RWPE2 (cell line): ENCODE measurements around the gene OR2V1.
"Not testable (repeated sequence)": the region's sequence is repeated elsewhere in the genome, so short reads cannot be mapped to it uniquely, and the experiment has no call there.

ENCODE experiments used
- ATAC-seq: fragments of 200-7000 bp; cut with Tn5 transposase; 3 replicates; pipeline ENCODE4 v1.9.1; 2021; ENCODE audit warnings: low read depth
- DNase-seq: peaks from one replicate; pipeline ENCODE4 v3.0.0-alpha.2; 2020; ENCODE audit warnings: low spot score
- H3K27ac ChIP-seq: fragments of 450-650 bp; 2 replicates; pipeline ENCODE4 v1.5.1; 2017; ENCODE audit warnings: mild to moderate bottlenecking; ENCODE audit not compliant: poor library complexity, severe bottlenecking
- H3K27me3 ChIP-seq: fragments of 250-450 bp; sonication (Bioruptor Pico); 2 replicates; pipeline ENCODE4 v1.5.1; 2021; ENCODE audit warnings: mild to moderate bottlenecking, moderate library complexity; ENCODE audit not compliant: insufficient read depth, poor library complexity, severe bottlenecking
- H3K36me3 ChIP-seq: fragments of 250-450 bp; sonication (Bioruptor Pico); 2 replicates; pipeline ENCODE4 v1.5.1; 2020; ENCODE audit warnings: low read depth, mild to moderate bottlenecking, moderate library complexity
- H3K4me1 ChIP-seq: fragments of 250-450 bp; sonication (Bioruptor Pico); 2 replicates; pipeline ENCODE4 v1.5.1; 2021; ENCODE audit warnings: mild to moderate bottlenecking, moderate library complexity; ENCODE audit not compliant: insufficient read depth, poor library complexity, severe bottlenecking
- H3K4me3 ChIP-seq: fragments of 250-450 bp; sonication (Bioruptor Pico); 2 replicates; pipeline ENCODE4 v1.5.1; 2021; ENCODE audit warnings: mild to moderate bottlenecking, moderate library complexity; ENCODE audit not compliant: severe bottlenecking
- H3K9me3 ChIP-seq: fragments of 250-450 bp; sonication (Bioruptor Pico); 2 replicates; pipeline ENCODE4 v1.5.1; 2021; ENCODE audit warnings: mild to moderate bottlenecking, moderate library complexity; ENCODE audit not compliant: severe bottlenecking
- TF ChIP-seq, protein P1 (sequence below): fragments of 450-650 bp; IDR thresholded peaks from one replicate; pipeline ENCODE4 v1.5.1; 2017; ENCODE audit warnings: mild to moderate bottlenecking, moderate library complexity; ENCODE audit not compliant: poor library complexity, severe bottlenecking

Gene OR2V1, protein sequence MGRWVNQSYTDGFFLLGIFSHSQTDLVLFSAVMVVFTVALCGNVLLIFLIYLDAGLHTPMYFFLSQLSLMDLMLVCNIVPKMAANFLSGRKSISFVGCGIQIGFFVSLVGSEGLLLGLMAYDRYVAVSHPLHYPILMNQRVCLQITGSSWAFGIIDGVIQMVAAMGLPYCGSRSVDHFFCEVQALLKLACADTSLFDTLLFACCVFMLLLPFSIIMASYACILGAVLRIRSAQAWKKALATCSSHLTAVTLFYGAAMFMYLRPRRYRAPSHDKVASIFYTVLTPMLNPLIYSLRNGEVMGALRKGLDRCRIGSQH

DNA sequence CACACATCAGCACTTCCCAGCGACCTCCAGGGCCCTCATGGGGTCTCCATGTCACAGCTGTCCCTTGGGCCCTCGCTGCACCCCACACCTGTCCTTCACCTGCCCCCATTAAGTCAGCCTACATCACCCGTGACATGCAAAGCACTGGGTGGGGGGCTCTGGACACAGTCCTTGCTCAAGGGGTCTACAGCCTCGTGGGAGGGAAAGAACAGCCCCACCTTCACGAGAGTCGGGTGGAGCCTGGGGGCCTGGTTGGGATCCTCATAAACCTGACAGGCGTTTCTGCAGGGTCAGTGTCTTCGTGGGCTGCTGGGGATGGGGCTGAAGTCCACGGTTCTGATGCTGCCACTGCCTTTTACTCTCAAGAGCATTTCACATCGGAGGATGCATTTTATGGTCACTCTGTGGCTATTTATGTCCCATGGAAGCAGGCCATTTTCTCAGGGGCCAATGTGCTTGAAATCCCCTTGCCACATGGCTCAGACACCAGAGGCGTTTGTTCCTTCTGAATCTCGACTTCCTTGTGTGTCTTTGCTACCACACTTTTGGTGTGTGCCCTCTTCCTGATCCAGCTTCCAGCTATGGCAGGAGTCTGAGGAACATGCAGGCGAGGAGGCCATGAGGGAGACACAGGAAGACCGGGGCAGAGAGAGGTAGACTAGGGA, at the start of gene OR2V1:
Gene OR2V1, minus strand, starts transcription at position 338 of the 665 bp plus-strand sequence. CDS start 5,865 bp downstream, outside the sequence.
- no peak for ATAC-seq
- TF ChIP-seq, protein P1, sequence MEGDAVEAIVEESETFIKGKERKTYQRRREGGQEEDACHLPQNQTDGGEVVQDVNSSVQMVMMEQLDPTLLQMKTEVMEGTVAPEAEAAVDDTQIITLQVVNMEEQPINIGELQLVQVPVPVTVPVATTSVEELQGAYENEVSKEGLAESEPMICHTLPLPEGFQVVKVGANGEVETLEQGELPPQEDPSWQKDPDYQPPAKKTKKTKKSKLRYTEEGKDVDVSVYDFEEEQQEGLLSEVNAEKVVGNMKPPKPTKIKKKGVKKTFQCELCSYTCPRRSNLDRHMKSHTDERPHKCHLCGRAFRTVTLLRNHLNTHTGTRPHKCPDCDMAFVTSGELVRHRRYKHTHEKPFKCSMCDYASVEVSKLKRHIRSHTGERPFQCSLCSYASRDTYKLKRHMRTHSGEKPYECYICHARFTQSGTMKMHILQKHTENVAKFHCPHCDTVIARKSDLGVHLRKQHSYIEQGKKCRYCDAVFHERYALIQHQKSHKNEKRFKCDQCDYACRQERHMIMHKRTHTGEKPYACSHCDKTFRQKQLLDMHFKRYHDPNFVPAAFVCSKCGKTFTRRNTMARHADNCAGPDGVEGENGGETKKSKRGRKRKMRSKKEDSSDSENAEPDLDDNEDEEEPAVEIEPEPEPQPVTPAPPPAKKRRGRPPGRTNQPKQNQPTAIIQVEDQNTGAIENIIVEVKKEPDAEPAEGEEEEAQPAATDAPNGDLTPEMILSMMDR: no peak
- Histone ChIP-seq H3K9me3 (no peaks in the 10 kb centered on the region), H3K27me3 (no peaks in the 10 kb centered on the region), H3K27ac (no peak within 1 kb of the TSS), H3K4me3 (no peak within 1 kb of the TSS), H3K36me3 (no peaks in the 10 kb centered on the region), H3K4me1 (peaks cover 12% of the 10 kb centered on the region)
- peak; percentile 45 for DNase-seq

DNA sequence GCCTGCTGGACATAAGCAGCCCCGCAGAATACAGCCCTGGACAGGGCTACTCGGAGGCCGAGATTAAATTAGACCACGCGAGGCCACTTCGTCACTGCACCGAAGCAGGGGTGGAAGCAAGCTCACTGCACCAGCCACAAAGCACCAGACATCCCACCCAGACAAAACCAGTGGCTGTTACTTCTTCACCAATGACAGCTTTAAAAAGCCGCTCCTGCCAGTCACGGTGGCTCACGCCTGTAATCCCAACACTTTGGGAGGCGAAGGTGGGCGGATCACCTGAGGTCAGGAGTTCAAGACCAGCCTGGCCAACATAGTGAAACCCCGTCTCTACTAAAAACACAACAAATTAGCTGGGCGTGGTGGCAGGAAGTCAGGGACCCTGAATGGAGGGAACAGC, 46.6 kb upstream of the OR2V1 start:
- not testable (repeated sequence) for H3K36me3 ChIP-seq, DNase-seq, H3K27me3 ChIP-seq, H3K4me1 ChIP-seq, H3K27ac ChIP-seq, H3K4me3 ChIP-seq, H3K9me3 ChIP-seq, ATAC-seq

DNA sequence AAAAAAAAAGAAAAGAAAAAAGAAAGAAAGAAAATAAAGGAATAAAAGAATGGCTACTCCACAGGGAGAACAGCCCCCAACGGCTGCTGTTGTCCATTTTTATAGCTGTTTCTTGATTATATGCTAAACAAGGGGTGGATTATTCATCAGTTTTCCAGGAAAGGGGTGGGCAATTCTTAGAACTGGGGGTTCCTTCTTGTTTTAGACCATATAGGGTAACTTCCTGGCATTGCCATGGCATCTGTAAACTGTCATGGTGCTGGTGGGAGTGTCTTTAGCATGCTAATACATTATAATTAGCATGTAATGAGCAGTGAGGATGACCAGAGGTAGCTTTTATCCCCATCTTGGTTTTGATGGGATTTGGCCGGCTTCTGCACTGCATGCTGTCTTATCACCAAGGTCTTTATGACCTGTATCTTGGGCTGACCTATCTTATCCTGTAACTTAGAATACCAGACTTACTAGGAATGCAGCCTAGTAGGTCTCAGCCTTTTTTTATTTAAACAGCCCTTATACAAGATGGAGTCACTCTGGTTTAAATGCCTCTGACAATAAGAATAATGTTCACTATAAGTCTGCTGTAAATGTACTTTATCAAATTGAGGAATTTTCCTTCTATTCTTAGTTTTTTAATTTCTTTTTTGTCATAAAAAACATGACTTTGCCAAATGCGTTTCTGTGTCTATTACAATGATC, 45.4 kb upstream of the OR2V1 start:
- no peak overlapping the region for H3K27ac ChIP-seq
- TF ChIP-seq, protein P1: no peak
- H3K36me3 ChIP-seq: no peaks in the 10 kb centered on the region
- DNase-seq: no peak
- peaks cover 4% of the 10 kb centered on the region for H3K4me1 ChIP-seq
- ATAC-seq: no peak
- H3K27me3 ChIP-seq: no peaks in the 10 kb centered on the region
- no peak overlapping the region for H3K4me3 ChIP-seq
- no peaks in the 10 kb centered on the region for H3K9me3 ChIP-seq

DNA sequence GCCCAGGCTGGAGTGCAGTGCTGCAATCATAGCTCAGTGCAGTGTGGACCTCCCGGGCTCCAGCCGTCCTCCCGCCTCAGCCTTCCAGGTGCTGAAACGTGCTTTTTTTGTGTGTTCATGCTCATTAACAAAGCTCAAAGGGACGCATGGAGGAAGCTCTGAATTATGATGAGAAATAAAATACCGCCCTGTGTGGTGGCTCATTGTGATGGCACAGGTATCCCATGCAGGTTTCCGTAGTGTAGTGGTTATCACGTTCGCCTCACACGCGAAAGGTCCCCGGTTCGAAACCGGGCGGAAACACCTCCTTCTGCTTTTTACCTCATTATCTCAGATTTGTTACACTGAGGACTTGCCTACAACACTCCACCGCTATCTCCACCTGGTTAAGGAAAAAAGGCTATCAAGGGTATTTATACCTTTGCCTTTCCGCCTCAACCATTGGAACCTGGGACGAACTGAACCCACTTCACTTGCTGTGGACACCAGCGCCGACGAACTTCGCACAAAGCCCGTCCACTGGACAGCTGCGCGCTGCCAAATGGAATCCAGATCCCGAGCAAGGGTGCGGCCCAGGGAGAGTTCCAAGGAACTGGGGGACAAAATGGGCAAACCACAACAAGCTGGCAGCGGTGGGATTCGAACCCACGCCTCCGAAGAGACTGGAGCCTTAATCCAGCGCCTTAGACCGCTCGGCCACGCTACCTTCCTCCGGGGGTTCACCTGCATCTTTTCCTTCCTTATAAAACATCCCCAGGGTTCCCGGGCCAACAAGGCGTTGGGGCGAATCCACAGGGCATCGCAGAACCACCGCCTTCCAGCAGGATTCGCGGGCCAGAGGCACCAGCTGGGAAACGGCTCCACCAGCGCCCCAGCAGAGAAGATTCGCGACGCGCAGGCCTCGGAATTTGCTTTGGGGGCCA, 42.7 kb upstream of the OR2V1 start:
- TF ChIP-seq, protein P1: peak; percentile 81
- DNase-seq (peak; percentile 94), ATAC-seq (peak; percentile 78)
- Histone ChIP-seq H3K36me3 (no peaks in the 10 kb centered on the region), H3K27me3 (no peaks in the 10 kb centered on the region), H3K9me3 (no peaks in the 10 kb centered on the region), H3K4me3 (peak overlapping the region; percentile 44), H3K4me1 (peaks cover 10% of the 10 kb centered on the region), H3K27ac (peak overlapping the region; percentile 50)

DNA sequence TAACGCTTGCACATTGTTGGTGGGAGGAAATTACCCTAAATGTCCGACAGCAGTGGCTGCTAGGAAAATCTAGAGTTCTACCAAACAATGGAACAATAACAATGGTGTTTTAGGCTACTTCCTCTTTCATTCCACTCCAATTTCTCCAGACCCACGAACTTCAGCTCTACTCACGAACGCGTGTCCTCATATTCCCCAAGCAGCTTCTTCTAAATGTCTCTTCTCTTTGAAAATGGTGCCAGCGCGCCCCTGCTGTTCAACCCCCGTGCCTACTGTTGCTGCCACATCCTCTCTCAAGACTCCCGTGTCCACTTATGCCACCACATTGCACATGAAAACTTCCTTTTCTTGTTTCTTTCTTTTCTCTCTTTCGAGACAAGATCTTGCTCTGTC, 42.1 kb upstream of the OR2V1 start:
- no peaks in the 10 kb centered on the region for H3K36me3 ChIP-seq
- H3K4me3 ChIP-seq: peak overlapping the region; percentile 44
- H3K4me1 ChIP-seq: peaks cover 10% of the 10 kb centered on the region
- DNase-seq: peak; percentile 80
- peak; percentile 42 for ATAC-seq
- peak overlapping the region; percentile 50 for H3K27ac ChIP-seq
- H3K9me3 ChIP-seq: no peaks in the 10 kb centered on the region
- TF ChIP-seq, protein P1: peak; percentile 97
- no peaks in the 10 kb centered on the region for H3K27me3 ChIP-seq
